GM23248 (cell line): ENCODE measurements around the gene KRTAP1-1. TPM values are rescaled to one million over a fixed set of nuclear protein-coding genes. Genes with fewer than 3 reads are reported as not detected.
"Not testable (repeated sequence)": the region's sequence is repeated elsewhere in the genome, so short reads cannot be mapped to it uniquely, and the experiment has no call there.

Experiments
- DNase-seq: peaks from one replicate; pipeline ENCODE4 v3.0.0-alpha.2; 2015
- H2AFZ ChIP-seq: fragments of 200-600 bp; sonication (generic); 2 replicates; pipeline ENCODE4 v1.6.1; 2016; ENCODE audit warnings: antibody characterized with exemption
- H3F3A ChIP-seq: fragments of 200-600 bp; sonication (generic); 2 replicates; pipeline ENCODE4 v1.6.1; 2016; ENCODE audit warnings: mild to moderate bottlenecking, antibody characterized with exemption, mixed run types; ENCODE audit not compliant: insufficient read depth
- H3K27ac ChIP-seq: fragments of 200-600 bp; sonication (generic); 2 replicates; pipeline ENCODE4 v1.5.1; 2016; ENCODE audit warnings: mild to moderate bottlenecking
- H3K27me3 ChIP-seq: fragments of 200-600 bp; sonication (generic); replicated peaks from 2 replicates; pipeline ENCODE4 v1.6.1; 2016; ENCODE audit warnings: mild to moderate bottlenecking; ENCODE audit not compliant: insufficient read depth
- H3K36me3 ChIP-seq: fragments of 200-600 bp; sonication (generic); 2 replicates; pipeline ENCODE4 v1.6.1; 2016; ENCODE audit warnings: low read depth, mild to moderate bottlenecking
- H3K4me1 ChIP-seq: fragments of 200-600 bp; sonication (generic); 2 replicates; pipeline ENCODE4 v1.6.1; 2016; ENCODE audit warnings: mild to moderate bottlenecking; ENCODE audit not compliant: insufficient read depth
- H3K4me2 ChIP-seq: fragments of 200-600 bp; sonication (generic); one replicate; pipeline ENCODE4 v1.6.1; 2016; ENCODE audit warnings: mild to moderate bottlenecking; ENCODE audit not compliant: unreplicated experiment
- H3K4me3 ChIP-seq: fragments of 200-600 bp; sonication (generic); 2 replicates; pipeline ENCODE4 v1.5.1; 2016; ENCODE audit warnings: mild to moderate bottlenecking
- H3K79me2 ChIP-seq: fragments of 200-600 bp; sonication (generic); 2 replicates; pipeline ENCODE4 v1.6.1; 2016; ENCODE audit warnings: mild to moderate bottlenecking; ENCODE audit not compliant: insufficient read depth
- H3K9ac ChIP-seq: fragments of 200-600 bp; sonication (generic); 2 replicates; pipeline ENCODE4 v1.6.1; 2016; ENCODE audit warnings: mild to moderate bottlenecking
- H3K9me2 ChIP-seq: fragments of 200-600 bp; sonication (generic); 2 replicates; pipeline ENCODE4 v1.6.1; 2016; ENCODE audit warnings: mixed run types, mild to moderate bottlenecking, moderate library complexity; ENCODE audit not compliant: insufficient read depth
- H3K9me3 ChIP-seq: fragments of 200-600 bp; sonication (generic); one replicate; pipeline ENCODE4 v1.6.1; 2017; ENCODE audit warnings: low read depth
- H4K20me1 ChIP-seq: fragments of 200-600 bp; sonication (generic); 2 replicates; pipeline ENCODE4 v1.6.0; 2016; ENCODE audit not compliant: insufficient read depth
- EZH2phosphoT487 ChIP-seq: fragments of 200-600 bp; sonication (generic); IDR thresholded peaks from 2 replicates; pipeline ENCODE4 v1.6.1; 2018; ENCODE audit warnings: antibody characterized with exemption, moderate library complexity, mild to moderate bottlenecking, low read depth; ENCODE audit not compliant: insufficient read depth
- WGBS, 2 experiments: methylation state at CpG; one replicate each; pipeline ENCODE4 v1.1.6; 2015 to 2017; ENCODE audit warnings: low lambda C conversion rate in 2 of 2, low coverage in 1 of 2; ENCODE audit errors: missing lambda C conversion rate in 2 of 2; 5-methylcytosine and 5-hydroxymethylcytosine counted together
- in situ Hi-C: fragments of 300-500 bp; cut with MboI; formaldehyde crosslinking; loops from 2 replicates; pipeline ENCODE4 v1.15.0; 2020
- polyA plus RNA-seq: library from polyadenylated mRNA; unstranded; fragments of >200 nt; fragmentation: Nextera tagmentation; extraction: Ambion mirVana; gene quantifications from 2 replicates; pipeline ENCODE4 v1.2.1, GENCODE V29; 2016
- total RNA-seq: library from RNA; depleted of rRNA; stranded (reverse); fragments of >200 nt; shearing (Covaris generic); gene quantifications from 2 replicates; pipeline ENCODE4 v1.2.3, GENCODE V29; 2014; rRNA removed

The KRTAP1-1 gene, protein sequence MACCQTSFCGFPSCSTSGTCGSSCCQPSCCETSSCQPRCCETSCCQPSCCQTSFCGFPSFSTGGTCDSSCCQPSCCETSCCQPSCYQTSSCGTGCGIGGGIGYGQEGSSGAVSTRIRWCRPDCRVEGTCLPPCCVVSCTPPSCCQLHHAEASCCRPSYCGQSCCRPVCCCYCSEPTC
- 1.6 and 4.2 TPM in 2 replicates for total RNA-seq
- polyA plus RNA-seq, result 2.6 and 3.3 TPM in 2 replicates

DNA sequence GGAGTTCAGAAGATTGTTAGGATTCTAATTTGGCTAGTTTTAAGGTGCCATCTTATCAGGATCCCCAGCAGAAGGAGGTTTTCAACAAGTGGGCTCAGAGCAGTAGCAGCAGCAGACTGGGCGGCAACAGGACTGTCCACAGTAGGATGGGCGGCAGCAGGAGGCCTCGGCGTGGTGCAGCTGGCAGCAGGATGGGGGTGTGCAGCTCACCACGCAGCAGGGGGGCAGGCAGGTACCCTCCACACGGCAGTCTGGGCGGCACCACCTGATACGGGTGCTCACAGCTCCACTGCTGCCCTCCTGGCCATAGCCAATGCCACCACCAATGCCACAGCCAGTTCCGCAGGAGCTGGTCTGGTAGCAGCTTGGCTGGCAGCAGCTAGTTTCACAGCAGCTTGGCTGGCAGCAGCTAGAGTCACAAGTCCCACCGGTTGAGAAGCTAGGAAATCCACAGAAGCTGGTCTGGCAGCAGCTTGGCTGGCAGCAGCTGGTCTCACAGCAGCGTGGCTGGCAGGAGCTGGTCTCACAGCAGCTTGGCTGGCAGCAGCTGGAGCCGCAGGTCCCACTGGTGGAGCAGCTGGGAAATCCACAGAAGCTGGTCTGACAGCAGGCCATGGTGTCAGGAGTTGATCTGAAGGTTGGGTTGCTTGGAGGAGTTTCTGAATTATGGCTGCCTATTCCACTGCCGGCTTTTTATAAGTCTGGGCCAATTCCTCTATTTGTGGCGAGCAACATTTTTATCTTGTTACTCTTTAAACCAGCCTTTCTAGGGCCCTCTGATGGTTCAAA, at the start of gene KRTAP1-1:
Gene KRTAP1-1 (minus strand): TSS at position 668 of the 789 bp plus-strand sequence. CDS start 53 bp downstream, at position 615.
- H3F3A ChIP-seq, H3K4me2 ChIP-seq, in situ Hi-C loops, H3K9me3 ChIP-seq, H3K4me3 ChIP-seq, H4K20me1 ChIP-seq, H3K9ac ChIP-seq, H3K27me3 ChIP-seq, H3K79me2 ChIP-seq, H3K9me2 ChIP-seq, H3K36me3 ChIP-seq: not testable (repeated sequence)
- peak; percentile 68 for DNase-seq
- peak within 1 kb of the TSS; percentile 80 for H2AFZ ChIP-seq
- H3K4me1 ChIP-seq, result peaks cover 34% of the 10 kb centered on the region
- H3K27ac ChIP-seq, result 0 out of 2 replicates have a peak within 1 kb of the TSS, but pooled peaks have one; percentile 15
- 67 to 75% methylated on average over 14 of the region's 14 CpGs for WGBS, 2 experiments

DNA sequence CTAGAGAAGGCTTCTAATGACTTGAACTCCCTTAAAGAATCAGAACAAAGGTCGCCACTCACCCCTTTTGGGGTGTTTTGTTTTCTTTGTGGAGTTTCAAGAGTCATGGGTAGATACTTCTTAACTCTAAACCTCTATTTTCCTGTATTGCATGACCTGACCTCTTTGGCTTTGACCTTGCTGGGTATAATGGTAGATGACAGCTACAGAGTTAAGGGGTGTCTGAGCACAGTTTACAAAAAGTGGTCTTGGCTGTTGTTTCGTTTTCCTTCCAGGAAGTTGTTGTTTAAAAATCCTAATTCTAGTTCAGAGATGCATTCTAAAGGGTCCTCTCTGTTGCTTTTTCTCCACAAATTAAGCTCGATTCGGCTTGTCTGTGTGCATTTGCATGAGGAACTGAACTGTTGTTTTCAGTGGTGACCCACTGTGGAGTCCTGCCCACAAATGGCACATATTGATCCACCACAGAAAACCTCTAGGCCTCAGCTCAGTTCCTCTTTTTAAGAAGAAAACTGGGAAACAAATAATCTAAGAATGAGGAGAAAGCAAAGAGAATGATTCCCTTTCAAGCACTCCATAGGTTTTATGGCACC, 47.6 kb upstream of the KRTAP1-1 start:
- H4K20me1 ChIP-seq, DNase-seq, H2AFZ ChIP-seq, H3K36me3 ChIP-seq, H3F3A ChIP-seq, H3K9ac ChIP-seq, H3K9me3 ChIP-seq, H3K4me2 ChIP-seq, in situ Hi-C loops, H3K9me2 ChIP-seq, H3K27me3 ChIP-seq, H3K4me3 ChIP-seq, H3K79me2 ChIP-seq, H3K27ac ChIP-seq, H3K4me1 ChIP-seq: not testable (repeated sequence)
- 81 to 91% methylated on average over 4 of the region's 4 CpGs for WGBS, 2 experiments

DNA sequence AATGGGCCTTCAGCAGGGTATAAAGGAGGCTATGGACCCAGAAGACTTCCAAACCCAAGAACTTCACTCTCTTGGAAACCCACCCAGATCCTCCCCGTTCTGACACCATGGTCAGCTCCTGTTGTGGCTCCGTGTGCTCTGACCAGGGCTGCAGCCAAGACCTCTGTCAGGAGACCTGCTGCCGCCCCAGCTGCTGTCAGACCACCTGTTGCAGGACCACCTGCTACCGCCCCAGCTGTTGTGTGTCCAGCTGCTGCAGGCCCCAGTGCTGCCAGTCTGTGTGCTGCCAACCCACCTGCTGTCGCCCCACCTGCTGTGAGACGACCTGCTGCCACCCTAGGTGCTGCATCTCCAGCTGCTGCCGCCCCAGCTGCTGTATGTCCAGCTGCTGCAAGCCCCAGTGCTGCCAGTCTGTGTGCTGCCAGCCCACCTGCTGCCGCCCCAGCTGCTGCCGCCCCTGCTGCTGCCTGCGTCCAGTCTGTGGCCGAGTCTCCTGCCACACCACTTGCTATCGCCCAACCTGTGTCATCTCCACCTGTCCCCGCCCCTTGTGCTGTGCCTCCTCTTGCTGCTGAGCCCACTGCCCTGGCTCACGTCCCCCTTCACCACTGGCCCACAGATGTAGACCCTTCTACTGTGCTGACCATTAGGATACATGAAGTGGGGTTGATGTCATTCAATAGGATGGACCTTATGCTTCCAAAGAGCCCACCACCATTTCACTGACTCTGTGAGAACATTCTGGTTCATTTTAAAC, 43.0 kb upstream of the KRTAP1-1 start, which contains the start of gene KRTAP4-7:
Gene KRTAP4-7 (plus strand): TSS at position 51 of the 757 bp plus-strand sequence. CDS start 57 bp downstream, at position 108.
- H3K4me2 ChIP-seq, result peak within 1 kb of the TSS; percentile 46
- H3K9me3 ChIP-seq, H2AFZ ChIP-seq, H3K9ac ChIP-seq, in situ Hi-C loops, H3K9me2 ChIP-seq, H3K36me3 ChIP-seq, DNase-seq, H4K20me1 ChIP-seq, H3K79me2 ChIP-seq, H3K27me3 ChIP-seq: not testable (repeated sequence)
- H3F3A ChIP-seq, result peaks cover 20% of the 10 kb centered on the region
- H3K27ac ChIP-seq, result peak within 1 kb of the TSS; percentile 57; the same call in 1 of the 2 replicates
- 0 out of 2 replicates have a peak within 1 kb of the TSS, but pooled peaks have one; percentile 2 for H3K4me3 ChIP-seq
- peaks cover 20% of the 10 kb centered on the region for H3K4me1 ChIP-seq
- 85 to 89% methylated on average over 7 to 13 of the region's 14 CpGs for WGBS, 2 experiments

DNA sequence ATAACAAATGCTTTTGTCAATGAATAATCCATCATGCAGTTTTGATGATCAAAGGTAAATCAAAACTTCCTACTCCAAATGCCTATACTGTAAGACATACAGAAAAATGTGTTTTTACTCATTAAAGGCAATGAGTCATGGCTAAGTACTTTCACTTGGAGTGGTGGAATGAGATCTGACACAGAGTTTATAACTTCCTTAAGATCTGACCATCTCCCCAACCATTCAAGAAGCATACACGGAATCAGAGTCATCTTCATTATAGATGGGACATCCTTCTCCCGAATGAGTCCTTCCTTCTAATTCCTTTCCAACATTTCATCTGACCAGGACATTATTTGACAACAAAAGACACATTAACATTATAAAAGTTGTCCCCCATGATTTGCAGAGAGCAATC, 42.2 kb upstream of the KRTAP1-1 start:
- in situ Hi-C loops, H3K9ac ChIP-seq, H4K20me1 ChIP-seq, H3K27me3 ChIP-seq, H3K9me3 ChIP-seq, H3K79me2 ChIP-seq, H3K36me3 ChIP-seq, H3K9me2 ChIP-seq, H3K4me3 ChIP-seq, H2AFZ ChIP-seq: not testable (repeated sequence)
- peak; percentile 67 for DNase-seq
- Histone ChIP-seq H3K4me2 (peak overlapping the region; percentile 46), H3K4me1 (peaks cover 20% of the 10 kb centered on the region), H3F3A (peaks cover 20% of the 10 kb centered on the region), H3K27ac (peak overlapping the region; percentile 57; the same call in 1 of the 2 replicates)
- 0 out of 2 replicates have a peak, but pooled peaks have one; percentile 40 for TF ChIP-seq EZH2phosphoT487
- 0 to 3% methylated on average over 2 of the region's 2 CpGs for WGBS, 2 experiments
